Esophagus (tissue), 2 donors: Measurements from ENCODE around the gene ANKRD22. TPM values are rescaled to one million over a fixed set of nuclear protein-coding genes. Genes with fewer than 3 reads are reported as not detected.
"Not testable (repeated sequence)": the region's sequence is repeated elsewhere in the genome, so short reads cannot be mapped to it uniquely, and the experiment has no call there.

Experiments
- H3K27ac ChIP-seq, 2 donors: one replicate each; pipeline ENCODE4 v1.5.1; 2013; ENCODE audit warnings: low read depth in 2 of 2, mild to moderate bottlenecking in 2 of 2, inconsistent platforms in 1 of 2, low read length in 1 of 2, moderate library complexity in 1 of 2
- H3K27me3 ChIP-seq, 2 donors: one replicate each; pipeline ENCODE4 v1.6.1; 2013; ENCODE audit warnings: low read length in 2 of 2, control low read depth in 1 of 2, mild to moderate bottlenecking in 1 of 2; ENCODE audit not compliant: insufficient read depth in 2 of 2, control insufficient read depth in 1 of 2
- H3K36me3 ChIP-seq, 2 donors: one replicate each; pipeline ENCODE4 v1.6.1; 2013; ENCODE audit warnings: low read length in 1 of 2; ENCODE audit not compliant: control insufficient read depth in 2 of 2, insufficient read depth in 2 of 2
- H3K4me1 ChIP-seq, 2 donors: one replicate each; pipeline ENCODE4 v1.6.1; 2013; ENCODE audit warnings: low read length in 1 of 2; ENCODE audit not compliant: control insufficient read depth in 2 of 2, insufficient read depth in 2 of 2
- H3K4me3 ChIP-seq, 2 donors: one replicate each; pipeline ENCODE4 v1.5.1; 2013; ENCODE audit warnings: low read length in 2 of 2, mild to moderate bottlenecking in 2 of 2, low read depth in 1 of 2, moderate library complexity in 1 of 2
- H3K9me3 ChIP-seq, 2 donors: one replicate each; pipeline ENCODE4 v1.6.1; 2013; ENCODE audit warnings: mild to moderate bottlenecking in 2 of 2, low read depth in 1 of 2, low read length in 1 of 2, moderate library complexity in 1 of 2; ENCODE audit not compliant: control insufficient read depth in 2 of 2, insufficient read depth in 1 of 2
- WGBS, 2 donors: extraction: QIAGEN DNeasy Blood & Tissue Kit; methylation state at CpG; one replicate each; pipeline ENCODE4 v1.1.7; 2013; 5-methylcytosine and 5-hydroxymethylcytosine counted together
- polyA plus RNA-seq, 2 donors: library from polyadenylated mRNA; stranded (reverse); fragments of 200-250 nt; gene quantifications; one replicate each; pipeline ENCODE4 v1.2.3, GENCODE V29; 2013
- donor health status: healthy with polysubstance abuse.
- donor health status: Bipolar disorder and iron deficiency.

ANKRD22 gene
- polyA plus RNA-seq, 2 donors, result 31.5 to 46.0 TPM

DNA sequence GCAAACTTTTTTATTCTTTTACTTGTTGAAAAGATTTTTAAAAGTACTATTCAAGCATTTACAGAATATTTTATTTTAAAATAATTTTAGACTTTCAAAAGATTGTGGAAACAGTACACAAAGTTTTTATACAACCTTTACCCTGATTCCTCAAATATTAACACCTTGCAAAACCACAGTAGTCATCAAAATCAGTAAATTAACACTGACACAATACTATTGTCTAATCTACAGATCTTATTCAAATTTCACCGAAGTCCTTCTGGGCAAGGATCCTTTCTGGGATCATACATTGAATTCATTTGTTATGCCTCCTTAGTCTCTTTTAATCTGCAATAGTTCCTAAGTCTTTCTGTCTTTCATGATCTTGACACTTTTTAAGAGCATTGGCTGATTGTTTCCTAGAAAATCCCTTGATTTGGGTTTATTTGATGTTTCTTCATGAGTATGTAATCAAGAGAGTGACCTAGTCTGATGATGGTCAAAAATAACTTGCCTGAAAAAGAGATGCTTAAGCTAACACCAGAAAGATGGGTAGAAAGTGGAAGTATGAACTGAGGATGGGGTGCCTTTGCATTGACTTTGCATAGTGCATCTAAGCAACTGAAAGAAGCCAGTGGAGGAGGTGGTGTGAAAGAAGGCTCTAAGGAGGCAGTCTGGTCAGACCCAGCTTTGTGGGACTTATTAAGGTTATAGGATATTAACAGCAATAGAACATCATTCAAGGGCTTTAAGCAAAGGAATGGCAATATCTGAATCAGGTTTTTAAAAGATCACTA lies 38.1 kb upstream of the ANKRD22 start:
- H3K9me3 ChIP-seq, result no peaks in the 10 kb centered on the region
- H3K4me3 ChIP-seq, result no peak overlapping the region
- no peaks in the 10 kb centered on the region for H3K27me3 ChIP-seq
- H3K27ac ChIP-seq, result no peak overlapping the region
- WGBS, 2 donors, result 75 to 82% methylated on average over 1 of the region's 1 CpG
- no peaks in the 10 kb centered on the region for H3K36me3 ChIP-seq
- no peaks in the 10 kb centered on the region for H3K4me1 ChIP-seq

DNA sequence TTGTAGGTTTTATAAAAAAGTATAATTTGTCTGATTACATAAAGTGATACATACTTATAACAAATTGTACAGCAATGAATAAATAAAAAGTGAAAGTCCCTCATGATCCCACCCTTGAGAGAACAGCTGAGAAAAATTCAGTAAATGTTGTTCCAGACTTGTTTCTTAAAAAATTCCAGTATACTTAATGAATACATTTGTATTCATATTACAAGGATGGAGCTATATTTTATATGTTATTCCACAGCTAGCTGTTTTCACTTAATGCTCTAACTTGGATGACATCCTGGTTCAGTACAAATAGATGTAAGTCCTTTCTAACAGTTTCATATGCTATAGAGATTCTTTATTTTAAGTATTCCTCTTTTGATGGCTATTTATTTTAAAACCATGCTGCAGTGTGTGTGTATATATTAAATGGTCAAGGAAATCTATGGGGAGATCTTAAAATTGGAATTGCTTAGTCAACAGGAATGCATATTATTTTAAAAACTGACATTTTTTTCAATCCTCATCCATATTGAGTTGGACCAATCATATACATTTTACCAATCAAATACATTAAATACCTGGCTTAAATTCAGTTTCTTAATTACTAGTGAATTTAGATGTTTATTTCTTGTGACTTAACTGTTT lies 37.3 kb upstream of the ANKRD22 start:
- Histone ChIP-seq H3K36me3 (no peaks in the 10 kb centered on the region), H3K27ac (no peak overlapping the region), H3K27me3 (no peaks in the 10 kb centered on the region), H3K9me3 (no peaks in the 10 kb centered on the region), H3K4me3 (no peak overlapping the region), H3K4me1 (no peaks in the 10 kb centered on the region)

DNA sequence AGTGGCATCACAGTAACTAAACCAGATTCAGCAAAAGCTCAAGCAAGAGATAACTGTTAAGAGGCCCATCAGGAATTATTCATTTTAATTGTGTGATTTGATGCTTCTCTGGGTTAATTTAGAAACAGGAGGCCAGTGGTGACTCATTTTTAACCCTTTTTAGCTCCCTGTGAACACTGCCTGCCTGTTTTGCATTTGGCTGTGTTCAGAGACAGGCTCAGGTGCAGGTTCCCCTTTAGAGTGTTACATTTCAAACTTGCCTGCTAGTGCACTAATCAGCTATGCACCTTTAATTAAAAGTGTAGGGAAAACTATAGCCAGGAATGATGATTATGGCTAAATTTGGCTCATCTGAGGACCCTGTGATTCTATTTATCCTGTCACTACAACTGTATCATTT lies 34.9 kb upstream of the ANKRD22 start:
- Histone ChIP-seq H3K9me3 (no peaks in the 10 kb centered on the region), H3K36me3 (no peaks in the 10 kb centered on the region), H3K4me1 (no peaks in the 10 kb centered on the region), H3K4me3 (no peak overlapping the region), H3K27me3 (no peaks in the 10 kb centered on the region), H3K27ac (no peak overlapping the region)

DNA sequence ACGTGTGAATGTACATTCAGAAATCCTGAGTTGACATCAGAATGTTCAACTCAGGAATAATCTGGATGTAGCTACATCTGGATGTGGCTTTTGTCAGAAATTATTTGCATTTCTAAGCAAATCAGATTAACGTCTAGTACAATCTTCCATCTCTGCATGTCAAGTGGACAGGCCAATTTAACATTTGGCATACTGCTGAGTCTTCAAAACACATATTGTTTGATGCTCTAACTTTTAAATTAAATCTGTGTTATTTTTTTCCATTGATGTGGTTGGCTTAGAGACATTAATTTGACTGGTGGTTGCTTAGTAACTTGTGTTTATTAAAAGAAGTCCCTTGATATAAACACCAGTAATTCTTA lies 31.8 kb upstream of the ANKRD22 start:
- WGBS, 2 donors, result 52 to 55% methylated on average over 2 of the region's 2 CpGs
- H3K36me3 ChIP-seq, result no peaks in the 10 kb centered on the region
- H3K27me3 ChIP-seq, result no peaks in the 10 kb centered on the region
- H3K9me3 ChIP-seq, result no peaks in the 10 kb centered on the region
- no peaks in the 10 kb centered on the region for H3K4me1 ChIP-seq
- H3K27ac ChIP-seq, result no peak overlapping the region
- H3K4me3 ChIP-seq, result no peak overlapping the region

DNA sequence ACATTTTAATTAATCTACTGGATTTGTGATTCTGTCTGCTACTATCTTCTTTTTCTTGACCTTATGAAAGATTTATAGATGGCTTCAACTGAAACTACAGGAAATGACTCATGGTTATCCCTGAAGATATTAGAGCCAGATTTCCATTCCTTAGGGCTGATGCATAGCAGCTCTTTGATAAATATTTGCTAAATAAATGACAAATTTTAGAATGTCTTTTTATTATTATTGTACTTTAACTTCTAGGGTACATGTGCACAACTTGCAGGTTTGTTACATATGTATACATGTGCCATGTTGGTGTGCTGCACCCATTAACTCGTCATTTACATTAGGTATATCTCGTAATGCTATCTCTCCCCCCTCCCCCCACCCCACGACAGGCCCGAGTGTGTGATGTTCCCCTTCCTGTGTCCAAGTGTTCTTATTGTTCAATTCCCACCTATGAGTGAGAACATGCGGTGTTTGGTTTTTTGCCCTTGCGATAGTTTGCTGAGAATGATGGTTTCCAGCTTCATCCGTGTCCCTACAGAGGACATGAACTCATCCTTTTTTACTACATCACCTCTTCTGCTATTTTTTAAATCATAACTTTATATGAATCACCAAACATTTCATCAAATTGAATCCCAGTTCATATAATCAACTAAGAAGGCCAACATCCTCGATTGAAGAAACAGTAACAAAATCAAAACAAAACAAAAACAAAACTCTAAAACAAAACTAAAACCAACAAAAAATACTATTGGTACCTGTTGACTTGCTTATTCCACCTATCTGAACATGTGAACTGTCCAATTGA lies 31.2 kb upstream of the ANKRD22 start:
- not testable (repeated sequence) for H3K27ac ChIP-seq

DNA sequence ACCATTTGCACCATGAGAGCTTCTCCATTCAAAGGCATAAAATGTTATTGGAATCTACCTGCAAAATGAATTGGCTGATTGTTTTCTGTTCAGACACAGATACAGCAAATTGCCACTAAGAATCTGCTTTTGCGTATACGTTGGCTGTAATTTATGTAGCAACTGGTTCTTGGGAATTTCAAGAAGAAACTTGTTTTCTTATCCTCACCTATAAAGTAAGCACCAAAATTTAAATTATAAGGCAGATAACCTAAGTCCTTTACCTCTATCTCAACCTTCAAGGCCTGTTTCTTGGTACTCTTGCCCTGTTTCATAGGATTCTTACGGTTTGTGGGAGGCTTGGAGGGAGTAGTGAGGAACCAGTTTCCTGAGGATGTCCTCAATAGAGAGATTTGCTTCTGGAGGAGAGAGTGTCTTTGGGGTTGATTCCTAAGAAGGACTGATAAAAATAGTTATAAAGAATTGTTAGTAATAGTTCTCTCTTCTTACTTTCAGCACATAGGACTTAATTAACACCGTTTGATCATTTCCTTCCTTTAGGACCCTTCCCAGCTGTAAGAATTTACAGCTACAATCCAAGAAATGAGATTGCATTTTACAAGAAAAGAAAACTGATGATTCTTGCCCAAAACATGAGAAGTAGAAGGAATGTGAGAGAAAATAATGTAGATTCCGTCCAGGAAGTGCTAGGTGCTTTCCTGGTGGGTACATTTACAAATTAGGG lies 30.4 kb upstream of the ANKRD22 start:
- peak overlapping the region in 1 of 2 donors; percentile 84 for H3K4me3 ChIP-seq
- no peaks in the 10 kb centered on the region for H3K4me1 ChIP-seq
- H3K27ac ChIP-seq, result peak overlapping the region; percentile 9 to 53
- no peaks in the 10 kb centered on the region for H3K27me3 ChIP-seq
- WGBS, 2 donors, result 50 to 58% methylated on average over 5 of the region's 5 CpGs
- H3K9me3 ChIP-seq, result no peaks in the 10 kb centered on the region
- H3K36me3 ChIP-seq, result no peaks in the 10 kb centered on the region

More for the DNA sequence above, 31.2 kb upstream of the ANKRD22 start:
- 56 to 60% methylated on average over 8 of the region's 8 CpGs for WGBS, 2 donors
- not testable (repeated sequence) for H3K4me3 ChIP-seq, H3K36me3 ChIP-seq, H3K27me3 ChIP-seq, H3K4me1 ChIP-seq, H3K9me3 ChIP-seq

DNA sequence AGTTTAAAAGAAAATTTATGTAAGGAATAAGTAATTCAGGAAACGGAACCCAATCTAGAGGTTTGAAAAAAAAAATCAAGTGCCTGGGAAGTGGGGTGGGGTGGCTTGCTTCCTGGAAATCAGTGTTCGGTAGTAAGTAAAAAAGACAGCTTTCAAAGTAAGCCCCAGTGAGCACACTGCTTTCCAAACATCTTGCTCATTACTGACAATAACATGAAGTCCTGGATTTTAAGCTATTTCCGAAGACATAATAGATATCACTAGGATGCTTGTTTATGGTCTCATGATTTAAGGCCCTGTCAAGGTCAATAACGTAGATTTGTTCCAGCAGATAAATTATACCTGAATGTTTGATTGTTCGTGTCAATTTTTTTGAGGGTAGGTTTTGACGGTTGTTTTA lies 29.7 kb upstream of the ANKRD22 start:
- Histone ChIP-seq H3K4me1 (no peaks in the 10 kb centered on the region), H3K4me3 (peak overlapping the region in 1 of 2 donors; percentile 84), H3K36me3 (no peaks in the 10 kb centered on the region), H3K27ac (peak overlapping the region; percentile 37 to 89), H3K9me3 (no peaks in the 10 kb centered on the region), H3K27me3 (no peaks in the 10 kb centered on the region)
- WGBS, 2 donors, result 24 to 33% methylated on average over 6 of the region's 6 CpGs

DNA sequence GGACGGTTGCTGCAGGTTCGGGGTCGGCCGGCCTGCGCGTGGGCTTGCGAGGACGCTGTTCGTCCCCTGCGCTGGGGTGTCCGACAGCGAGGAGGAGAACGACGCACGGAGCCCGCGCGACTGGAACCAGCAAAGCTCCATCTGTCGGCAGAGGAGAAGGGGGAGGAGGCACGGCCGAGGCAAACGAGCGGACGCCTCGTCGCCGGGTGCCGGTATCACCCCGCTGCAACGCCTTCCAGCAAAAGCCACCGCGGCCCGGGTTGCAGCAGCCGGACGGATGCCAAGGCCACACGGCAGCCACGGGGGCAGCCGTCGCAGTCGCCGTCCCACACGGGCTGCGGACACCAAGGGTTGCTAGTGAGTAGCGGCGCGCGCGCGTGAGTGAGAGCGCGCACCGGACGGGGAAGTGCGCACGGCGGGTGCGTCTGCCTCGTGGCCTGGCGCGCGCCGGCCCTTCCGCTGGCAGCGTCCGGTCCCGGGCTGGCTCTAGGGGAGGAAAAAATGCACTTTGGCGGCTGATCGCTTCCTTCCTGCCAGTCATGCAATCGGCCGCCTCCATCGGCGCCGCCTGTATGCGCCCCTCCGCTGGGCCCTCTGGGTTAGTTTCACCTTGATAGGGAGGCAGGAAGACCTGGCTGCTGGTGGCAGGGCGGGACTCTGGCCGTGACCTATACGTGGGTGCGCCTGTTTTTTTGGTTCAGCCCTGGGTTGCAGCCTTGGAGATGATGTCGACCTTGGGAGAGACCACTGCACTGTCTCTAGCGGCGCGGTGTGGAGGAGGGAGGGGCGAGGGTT lies 28.8 kb upstream of the ANKRD22 start:
- Histone ChIP-seq H3K4me1 (no peaks in the 10 kb centered on the region), H3K27me3 (no peaks in the 10 kb centered on the region), H3K4me3 (peak overlapping the region; percentile 84 to 98), H3K9me3 (no peaks in the 10 kb centered on the region), H3K36me3 (no peaks in the 10 kb centered on the region), H3K27ac (peak overlapping the region; percentile 89)
- WGBS, 2 donors, result 0% methylated on average over 78 to 84 of the region's 84 CpGs
